Gastroesophageal sphincter (tissue), 3 donors: ENCODE data around the gene MMP2.

ENCODE experiments used
- POLR2A ChIP-seq, 2 donors: fragments of 450-650 bp; IDR thresholded peaks; one replicate each; pipeline ENCODE4 v1.6.1; 2017; ENCODE audit warnings: antibody characterized with exemption in 2 of 2, mild to moderate bottlenecking in 2 of 2, moderate library complexity in 1 of 2
- POLR2AphosphoS5 ChIP-seq: sonication (generic); formaldehyde crosslinking; IDR thresholded peaks from one replicate; pipeline ENCODE4 v1.6.1; 2017; ENCODE audit warnings: antibody characterized with exemption
- TF ChIP-seq, protein P1 (sequence below), 4 experiments: fragments of 200-600 bp in 2 of 4; fragments of 450-650 bp in 2 of 4; sonication (generic) in 1 of 4; IDR thresholded peaks; one replicate each; pipeline ENCODE4 v1.5.1; 2017 to 2019; ENCODE audit warnings: antibody characterized with exemption in 4 of 4, mild to moderate bottlenecking in 2 of 4, moderate library complexity in 2 of 4

DNA sequence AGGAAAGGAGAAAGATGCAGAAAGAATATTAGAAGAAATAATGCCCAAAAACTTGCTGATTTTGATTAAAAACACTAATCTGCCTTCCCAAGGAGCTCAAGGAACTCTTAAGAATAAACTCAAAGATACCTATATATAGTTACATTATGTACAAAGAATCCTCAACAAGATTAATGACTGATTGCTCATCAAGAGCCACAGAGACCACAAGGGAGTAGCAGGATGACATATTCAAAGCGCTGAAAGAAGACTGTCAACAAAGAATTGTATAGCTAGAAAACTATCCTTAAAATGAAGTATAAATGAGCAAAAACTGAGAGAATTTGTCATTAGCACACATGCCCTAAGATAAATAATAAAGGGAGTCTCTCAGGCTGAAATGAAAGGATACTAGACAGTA, 36.1 kb downstream of the MMP2 start:
- TF ChIP-seq, protein P1, sequence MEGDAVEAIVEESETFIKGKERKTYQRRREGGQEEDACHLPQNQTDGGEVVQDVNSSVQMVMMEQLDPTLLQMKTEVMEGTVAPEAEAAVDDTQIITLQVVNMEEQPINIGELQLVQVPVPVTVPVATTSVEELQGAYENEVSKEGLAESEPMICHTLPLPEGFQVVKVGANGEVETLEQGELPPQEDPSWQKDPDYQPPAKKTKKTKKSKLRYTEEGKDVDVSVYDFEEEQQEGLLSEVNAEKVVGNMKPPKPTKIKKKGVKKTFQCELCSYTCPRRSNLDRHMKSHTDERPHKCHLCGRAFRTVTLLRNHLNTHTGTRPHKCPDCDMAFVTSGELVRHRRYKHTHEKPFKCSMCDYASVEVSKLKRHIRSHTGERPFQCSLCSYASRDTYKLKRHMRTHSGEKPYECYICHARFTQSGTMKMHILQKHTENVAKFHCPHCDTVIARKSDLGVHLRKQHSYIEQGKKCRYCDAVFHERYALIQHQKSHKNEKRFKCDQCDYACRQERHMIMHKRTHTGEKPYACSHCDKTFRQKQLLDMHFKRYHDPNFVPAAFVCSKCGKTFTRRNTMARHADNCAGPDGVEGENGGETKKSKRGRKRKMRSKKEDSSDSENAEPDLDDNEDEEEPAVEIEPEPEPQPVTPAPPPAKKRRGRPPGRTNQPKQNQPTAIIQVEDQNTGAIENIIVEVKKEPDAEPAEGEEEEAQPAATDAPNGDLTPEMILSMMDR (IDR thresholded peaks at IDR 0.05): no peak
- no peak for TF ChIP-seq POLR2A (IDR thresholded peaks at IDR 0.05)
- no peak for TF ChIP-seq POLR2AphosphoS5
